Measurements from ENCODE around the gene FCHSD2.
A peak's percentile ranks its signal among the peaks of the same experiment; 100 is the strongest.

The FCHSD2 gene

GRCh38 chr11:73117071-73117470 is 25.0 kb downstream of the FCHSD2 start:
- Histone ChIP-seq H3K4me3 (ENCODE audit: low read length) (no peak overlapping the region), H3K4me1 (ENCODE audit: control insufficient read depth, insufficient read depth, low read length) (no peaks in the 10 kb centered on the region), H3K27me3 (ENCODE audit: control insufficient read depth, insufficient read depth, low read length) (no peaks in the 10 kb centered on the region), H3K27ac (ENCODE audit: low read length) (no peak overlapping the region), H3K9me3 (ENCODE audit: control insufficient read depth, insufficient read depth, low read length) (no peaks in the 10 kb centered on the region), H3K36me3 (ENCODE audit: control insufficient read depth, insufficient read depth, low read length) (no peaks in the 10 kb centered on the region)
- no peak for DNase-seq (ENCODE audit: low read depth, low spot score)
- no CpG with 5 or more reads among the region's 2 CpGs for WGBS (ENCODE audit: insufficient coverage, insufficient read length)

DNA sequence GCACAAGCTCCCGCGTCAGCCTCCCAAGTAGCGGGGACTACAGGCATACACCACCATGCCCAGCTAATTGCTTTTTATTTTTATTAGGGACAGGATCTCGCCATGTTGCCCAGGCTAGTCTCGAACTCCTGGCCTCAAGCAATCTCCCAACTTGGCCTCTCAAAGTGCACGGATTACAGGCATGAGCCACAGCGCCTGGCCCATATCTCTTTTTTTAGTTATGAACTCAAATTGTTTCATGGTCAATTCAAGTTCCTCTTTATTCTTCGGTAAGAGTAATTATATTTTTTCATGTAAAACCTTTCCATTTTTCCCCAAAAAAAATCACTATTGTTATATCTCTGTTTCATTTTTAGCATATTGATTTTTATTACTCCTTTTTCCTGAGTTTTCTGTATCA is 25.5 kb downstream of the FCHSD2 start:
- no peak overlapping the region for H3K4me3 ChIP-seq (ENCODE audit: low read length)
- no peaks in the 10 kb centered on the region for H3K27me3 ChIP-seq (ENCODE audit: control insufficient read depth, insufficient read depth, low read length)
- no peaks in the 10 kb centered on the region for H3K4me1 ChIP-seq (ENCODE audit: control insufficient read depth, insufficient read depth, low read length)
- WGBS (ENCODE audit: insufficient coverage, insufficient read length), result no CpG with 5 or more reads among the region's 8 CpGs
- no peaks in the 10 kb centered on the region for H3K36me3 ChIP-seq (ENCODE audit: control insufficient read depth, insufficient read depth, low read length)
- H3K27ac ChIP-seq (ENCODE audit: low read length), result no peak overlapping the region
- no peak for DNase-seq (ENCODE audit: low read depth, low spot score)
- no peaks in the 10 kb centered on the region for H3K9me3 ChIP-seq (ENCODE audit: control insufficient read depth, insufficient read depth, low read length)

DNA sequence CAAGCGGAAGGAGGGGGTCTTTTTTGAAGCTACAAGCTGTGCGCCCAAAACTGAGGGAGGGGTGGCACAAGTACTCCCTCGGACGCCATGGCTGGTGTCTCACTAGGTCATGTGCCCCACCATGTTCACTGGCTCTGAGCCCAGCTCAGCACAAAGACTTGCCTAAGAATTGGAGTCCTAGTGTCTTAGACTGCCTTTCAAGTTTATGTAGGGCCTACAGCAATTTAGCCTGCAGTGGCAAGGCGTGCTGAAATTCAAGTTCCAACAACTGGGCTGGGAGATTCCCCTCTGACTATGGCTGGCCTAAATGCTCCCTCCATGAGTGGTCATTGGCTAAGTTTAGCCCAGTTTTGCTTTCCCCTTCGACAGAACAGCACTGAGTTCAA is 27.3 kb downstream of the FCHSD2 start:
- H3K27ac ChIP-seq (ENCODE audit: low read length), result no peak overlapping the region
- DNase-seq (ENCODE audit: low read depth, low spot score), result no peak
- no peaks in the 10 kb centered on the region for H3K4me1 ChIP-seq (ENCODE audit: control insufficient read depth, insufficient read depth, low read length)
- H3K9me3 ChIP-seq (ENCODE audit: control insufficient read depth, insufficient read depth, low read length), result no peaks in the 10 kb centered on the region
- H3K27me3 ChIP-seq (ENCODE audit: control insufficient read depth, insufficient read depth, low read length), result no peaks in the 10 kb centered on the region
- no peak overlapping the region for H3K4me3 ChIP-seq (ENCODE audit: low read length)
- H3K36me3 ChIP-seq (ENCODE audit: control insufficient read depth, insufficient read depth, low read length), result no peaks in the 10 kb centered on the region
- no CpG with 5 or more reads among the region's 6 CpGs for WGBS (ENCODE audit: insufficient coverage, insufficient read length)

DNA sequence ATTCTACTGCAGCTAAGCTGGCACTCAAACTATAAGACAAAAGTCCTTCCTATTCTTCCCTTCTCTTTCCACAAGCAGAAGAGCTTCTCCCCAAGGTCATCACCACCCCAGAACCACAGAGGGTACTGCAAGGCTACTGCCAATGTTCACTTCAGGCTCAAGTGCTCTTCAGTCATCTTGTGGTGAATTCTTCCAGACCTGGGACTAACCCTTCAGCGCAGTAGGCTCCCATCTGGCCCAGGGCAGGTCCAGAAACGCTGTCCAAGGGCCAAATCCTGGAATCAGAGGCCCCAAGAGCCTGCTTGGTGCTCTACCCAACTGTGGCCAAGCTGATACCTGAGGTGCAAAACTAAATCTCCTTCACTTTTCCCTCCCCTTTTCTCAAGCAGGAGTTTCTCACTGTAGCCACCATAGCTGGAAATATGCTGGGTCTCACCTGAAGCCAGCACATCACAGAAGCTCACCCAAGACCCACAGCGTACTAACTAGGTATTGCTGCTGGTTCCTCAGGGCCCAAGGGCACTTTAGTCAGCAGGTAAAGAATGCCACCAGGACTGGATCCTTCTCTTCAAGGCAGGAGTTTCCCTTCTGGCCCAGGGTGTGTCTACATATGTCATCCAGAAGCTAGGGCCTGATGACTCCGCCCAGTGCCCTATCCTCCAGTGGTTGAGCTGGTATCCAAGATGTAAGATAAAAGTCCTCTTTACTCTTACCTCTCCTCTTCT is 27.8 kb downstream of the FCHSD2 start:
- Histone ChIP-seq H3K36me3 (ENCODE audit: control insufficient read depth, insufficient read depth, low read length) (no peaks in the 10 kb centered on the region), H3K27ac (ENCODE audit: low read length) (no peak overlapping the region), H3K9me3 (ENCODE audit: control insufficient read depth, insufficient read depth, low read length) (no peaks in the 10 kb centered on the region), H3K4me1 (ENCODE audit: control insufficient read depth, insufficient read depth, low read length) (no peaks in the 10 kb centered on the region), H3K27me3 (ENCODE audit: control insufficient read depth, insufficient read depth, low read length) (no peaks in the 10 kb centered on the region), H3K4me3 (ENCODE audit: low read length) (no peak overlapping the region)
- no peak for DNase-seq (ENCODE audit: low read depth, low spot score)
- WGBS (ENCODE audit: insufficient coverage, insufficient read length), result no CpG with 5 or more reads among the region's 4 CpGs

DNA sequence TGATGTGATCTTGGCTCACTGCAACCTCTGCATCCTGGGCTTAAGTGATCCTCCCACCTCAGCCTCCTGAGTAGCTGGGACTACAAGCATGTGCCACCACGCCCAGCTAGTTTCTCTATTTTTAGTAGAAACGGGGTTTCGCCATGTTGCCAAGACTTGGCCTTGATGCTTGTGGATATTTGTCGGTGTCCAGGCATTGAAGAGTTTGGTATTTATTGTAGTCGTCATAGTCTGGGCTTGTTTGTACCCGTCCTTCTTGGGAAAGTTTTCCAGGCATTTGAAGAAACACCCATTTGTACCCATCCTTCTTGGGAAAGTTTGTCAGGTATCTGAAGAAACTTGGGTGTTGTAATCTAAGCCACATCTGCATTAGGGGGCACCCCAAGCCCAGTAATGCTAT is 28.7 kb downstream of the FCHSD2 start:
- H3K36me3 ChIP-seq (ENCODE audit: control insufficient read depth, insufficient read depth, low read length), result no peaks in the 10 kb centered on the region
- H3K4me3 ChIP-seq (ENCODE audit: low read length), result no peak overlapping the region
- WGBS (ENCODE audit: insufficient coverage, insufficient read length), result no CpG with 5 or more reads among the region's 6 CpGs
- H3K27me3 ChIP-seq (ENCODE audit: control insufficient read depth, insufficient read depth, low read length), result no peaks in the 10 kb centered on the region
- no peak overlapping the region for H3K27ac ChIP-seq (ENCODE audit: low read length)
- no peaks in the 10 kb centered on the region for H3K4me1 ChIP-seq (ENCODE audit: control insufficient read depth, insufficient read depth, low read length)
- no peaks in the 10 kb centered on the region for H3K9me3 ChIP-seq (ENCODE audit: control insufficient read depth, insufficient read depth, low read length)
- no peak for DNase-seq (ENCODE audit: low read depth, low spot score)

GRCh38 chr11:73107597-73107996 is 34.5 kb downstream of the FCHSD2 start:
- H3K4me1 ChIP-seq (ENCODE audit: control insufficient read depth, insufficient read depth, low read length), result no peaks in the 10 kb centered on the region
- H3K9me3 ChIP-seq (ENCODE audit: control insufficient read depth, insufficient read depth, low read length), result no peaks in the 10 kb centered on the region
- no peaks in the 10 kb centered on the region for H3K27me3 ChIP-seq (ENCODE audit: control insufficient read depth, insufficient read depth, low read length)
- 100% methylated on average over 1 of the region's 3 CpGs for WGBS (ENCODE audit: insufficient coverage, insufficient read length)
- H3K27ac ChIP-seq (ENCODE audit: low read length), result no peak overlapping the region
- H3K36me3 ChIP-seq (ENCODE audit: control insufficient read depth, insufficient read depth, low read length), result no peaks in the 10 kb centered on the region
- no peak overlapping the region for H3K4me3 ChIP-seq (ENCODE audit: low read length)
- no peak for DNase-seq (ENCODE audit: low read depth, low spot score)

DNA sequence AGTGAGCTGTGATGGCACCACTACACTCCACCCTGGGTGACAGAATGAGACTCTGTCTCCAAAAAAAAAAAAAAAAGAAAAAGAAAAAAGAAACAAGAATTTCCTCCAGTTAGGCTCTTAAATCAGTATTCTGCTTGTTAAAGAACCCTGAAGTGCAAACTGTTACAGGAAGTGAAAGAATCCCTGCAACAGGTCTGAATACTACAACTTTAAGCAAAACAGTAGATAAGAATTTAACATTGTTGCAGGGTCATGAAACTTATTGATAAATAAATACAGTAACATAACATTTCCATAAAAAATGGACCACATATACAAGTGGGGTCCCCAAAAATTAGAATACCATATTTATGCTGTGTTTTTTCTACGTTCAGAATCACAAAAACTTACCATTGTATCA is 35.8 kb downstream of the FCHSD2 start:
- no CpG with 5 or more reads among the region's 1 CpG for WGBS (ENCODE audit: insufficient coverage, insufficient read length)
- H3K36me3 ChIP-seq (ENCODE audit: control insufficient read depth, insufficient read depth, low read length), result no peaks in the 10 kb centered on the region

DNA sequence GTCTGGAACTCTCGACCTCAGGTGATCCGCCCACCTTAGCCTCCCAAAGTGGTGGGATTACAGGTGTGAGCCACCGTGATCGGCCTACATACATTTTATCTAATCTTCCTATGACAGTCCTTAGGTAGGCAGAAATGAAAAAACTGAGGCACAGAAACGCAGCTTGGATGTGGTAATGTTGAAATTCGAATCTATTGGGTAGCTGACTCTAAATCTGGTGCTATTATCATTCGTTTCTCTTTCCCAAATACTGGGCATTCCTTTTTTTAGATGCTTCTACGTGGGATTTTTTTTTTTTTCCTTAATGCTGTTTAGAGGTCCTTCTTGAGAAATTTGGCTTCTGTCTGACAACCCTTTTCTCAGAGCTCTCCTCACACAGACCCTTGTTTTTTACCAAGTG is 41.5 kb downstream of the FCHSD2 start:
- WGBS (ENCODE audit: insufficient coverage, insufficient read length), result no CpG with 5 or more reads among the region's 8 CpGs
- Histone ChIP-seq H3K27ac (ENCODE audit: low read length) (no peak overlapping the region), H3K36me3 (ENCODE audit: control insufficient read depth, insufficient read depth, low read length) (no peaks in the 10 kb centered on the region), H3K4me1 (ENCODE audit: control insufficient read depth, insufficient read depth, low read length) (peaks cover 2% of the 10 kb centered on the region; the same call in 1 of the 2 replicates), H3K9me3 (ENCODE audit: control insufficient read depth, insufficient read depth, low read length) (no peaks in the 10 kb centered on the region), H3K4me3 (ENCODE audit: low read length) (no peak overlapping the region), H3K27me3 (ENCODE audit: control insufficient read depth, insufficient read depth, low read length) (no peaks in the 10 kb centered on the region)
- no peak for DNase-seq (ENCODE audit: low read depth, low spot score)

More for the DNA sequence above, 35.8 kb downstream of the FCHSD2 start:
- Histone ChIP-seq H3K9me3 (ENCODE audit: control insufficient read depth, insufficient read depth, low read length) (no peaks in the 10 kb centered on the region), H3K4me3 (ENCODE audit: low read length) (no peak overlapping the region), H3K27me3 (ENCODE audit: control insufficient read depth, insufficient read depth, low read length) (no peaks in the 10 kb centered on the region), H3K4me1 (ENCODE audit: control insufficient read depth, insufficient read depth, low read length) (no peaks in the 10 kb centered on the region), H3K27ac (ENCODE audit: low read length) (no peak overlapping the region)
- no peak for DNase-seq (ENCODE audit: low read depth, low spot score)

- WGBS (ENCODE audit: insufficient coverage, insufficient read length), result no CpG with 5 or more reads among the region's 25 CpGs
- peak; percentile 2 for DNase-seq (ENCODE audit: low read depth, low spot score)
These were observed 42.4 kb downstream of the FCHSD2 start for GRCh38 chr11:73099512-73100266.

GRCh38 chr11:73095613-73096012 is 46.5 kb downstream of the FCHSD2 start:
- DNase-seq (ENCODE audit: low read depth, low spot score), result no peak
- Histone ChIP-seq H3K36me3 (ENCODE audit: control insufficient read depth, insufficient read depth, low read length) (no peaks in the 10 kb centered on the region), H3K4me1 (ENCODE audit: control insufficient read depth, insufficient read depth, low read length) (peaks cover 2% of the 10 kb centered on the region; the same call in 1 of the 2 replicates), H3K4me3 (ENCODE audit: low read length) (no peak overlapping the region), H3K9me3 (ENCODE audit: control insufficient read depth, insufficient read depth, low read length) (no peaks in the 10 kb centered on the region), H3K27ac (ENCODE audit: low read length) (no peak overlapping the region), H3K27me3 (ENCODE audit: control insufficient read depth, insufficient read depth, low read length) (no peaks in the 10 kb centered on the region)
- no CpG with 5 or more reads among the region's 2 CpGs for WGBS (ENCODE audit: insufficient coverage, insufficient read length)

More at GRCh38 chr11:73099512-73100266, 42.4 kb downstream of the FCHSD2 start:
- H3K36me3 ChIP-seq (ENCODE audit: control insufficient read depth, insufficient read depth, low read length), result no peaks in the 10 kb centered on the region
- peaks cover 2% of the 10 kb centered on the region; the same call in 1 of the 2 replicates for H3K4me1 ChIP-seq (ENCODE audit: control insufficient read depth, insufficient read depth, low read length)
- no peak overlapping the region for H3K27ac ChIP-seq (ENCODE audit: low read length)
- no peaks in the 10 kb centered on the region for H3K9me3 ChIP-seq (ENCODE audit: control insufficient read depth, insufficient read depth, low read length)
- H3K27me3 ChIP-seq (ENCODE audit: control insufficient read depth, insufficient read depth, low read length), result no peaks in the 10 kb centered on the region
- H3K4me3 ChIP-seq (ENCODE audit: low read length), result no peak overlapping the region
